Articular chondrocyte of knee joint (primary cell): ENCODE measurements around the gene TSPAN17. TPM values are rescaled to one million over a fixed set of nuclear protein-coding genes. Genes with fewer than 3 reads are reported as not detected.

Experiments
- small RNA-seq: library from RNA; depleted of rRNA; stranded (forward); fragments of <200 nt; gene quantifications from one replicate; pipeline ENCODE3, GENCODE V24; 2012
- total RNA-seq: library from RNA; depleted of rRNA; stranded (reverse); fragments of >200 nt; gene quantifications from 2 replicates; pipeline ENCODE4 v1.2.3, GENCODE V29; 2012

Gene TSPAN17, protein sequence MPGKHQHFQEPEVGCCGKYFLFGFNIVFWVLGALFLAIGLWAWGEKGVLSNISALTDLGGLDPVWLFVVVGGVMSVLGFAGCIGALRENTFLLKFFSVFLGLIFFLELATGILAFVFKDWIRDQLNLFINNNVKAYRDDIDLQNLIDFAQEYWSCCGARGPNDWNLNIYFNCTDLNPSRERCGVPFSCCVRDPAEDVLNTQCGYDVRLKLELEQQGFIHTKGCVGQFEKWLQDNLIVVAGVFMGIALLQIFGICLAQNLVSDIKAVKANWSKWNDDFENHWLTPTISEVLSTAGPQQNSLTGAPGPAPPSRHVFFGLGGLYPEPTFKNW
- 24.9 and 27.4 TPM in 2 replicates for total RNA-seq

DNA sequence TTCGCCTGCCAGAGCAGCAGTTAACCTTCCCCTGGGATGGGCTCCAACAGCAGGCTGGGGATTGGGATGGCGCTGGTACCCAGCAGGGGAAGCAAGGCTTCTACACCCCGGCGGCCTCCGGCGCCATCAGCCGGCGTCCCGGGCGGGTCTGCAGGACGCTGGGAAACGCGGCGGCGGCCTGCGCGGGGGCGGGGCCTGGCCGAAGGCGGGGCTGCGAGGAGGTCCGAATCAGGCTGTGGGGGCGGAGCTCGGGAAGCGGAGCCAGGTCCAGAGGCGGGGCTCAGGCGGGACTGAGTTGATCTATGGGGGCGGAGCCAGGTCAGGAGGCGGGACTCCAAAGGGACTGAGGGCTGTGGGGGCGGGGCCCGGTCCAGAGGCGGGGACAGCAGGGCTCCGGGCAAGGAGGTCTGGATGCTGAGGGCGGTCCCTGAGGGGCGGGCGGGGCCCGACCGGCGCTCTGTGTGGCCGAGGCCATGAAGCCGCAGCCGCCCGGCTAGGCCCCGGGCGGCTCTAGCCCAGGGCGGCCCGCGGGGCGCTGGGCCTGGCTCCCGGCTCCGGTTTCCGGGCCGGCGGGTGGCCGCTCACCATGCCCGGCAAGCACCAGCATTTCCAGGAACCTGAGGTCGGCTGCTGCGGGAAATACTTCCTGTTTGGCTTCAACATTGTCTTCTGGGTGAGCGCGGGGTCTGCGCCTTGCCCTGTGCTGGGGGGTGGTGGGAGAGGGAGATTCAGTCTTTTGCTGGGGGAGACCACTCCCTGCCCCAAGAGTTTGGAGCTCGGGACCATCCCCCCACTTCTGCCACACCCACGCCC lies at the start of gene TSPAN17:
Gene TSPAN17 (plus strand): TSS at position 455 of the 813 bp plus-strand sequence. CDS start 132 bp downstream, at position 587.

GRCh38 chr5:176609724-176610434 lies 37.4 kb upstream of the TSPAN17 start, which contains the start of gene GPRIN1:
GPRIN1 (minus strand) TSS chr5:176610156; CDS start chr5:176599834, 10,322 bp downstream.

GRCh38 chr5:176629853-176630680 lies 17.2 kb upstream of the TSPAN17 start, which contains the start of the genes EIF4E1B and SNCB:
EIF4E1B (plus strand) TSS chr5:176630675; CDS start chr5:176642788, 12,113 bp downstream.
SNCB (minus strand) TSS chr5:176630534; CDS start chr5:176629654, 880 bp downstream.

Small RNA genes lying within 50 kb of the gene (small RNA-seq; reads per million reads assigned to genes)
- not detected for gene MIR4281

Other genes starting within 250 kb of the TSPAN17 start
- 88.3 and 98.3 TPM in 2 replicates for gene CLTB, start 230.9 kb upstream of the TSPAN17 start, total RNA-seq
- 54.6 and 59.6 TPM in 2 replicates for gene FAF2, start 199.1 kb upstream of the TSPAN17 start, total RNA-seq
- 4.0 and 4.1 TPM in 2 replicates for gene RNF44, start 110.1 kb upstream of the TSPAN17 start, total RNA-seq
- gene CDHR2, start 98.1 kb upstream of the TSPAN17 start, total RNA-seq, result not detected in 2 replicates
- 1.7 and 2.8 TPM in 2 replicates for gene GPRIN1, start 37.3 kb upstream of the TSPAN17 start, total RNA-seq
- gene SNCB, start 16.9 kb upstream of the TSPAN17 start, total RNA-seq, result not detected in 2 replicates
- gene EIF4E1B, start 16.8 kb upstream of the TSPAN17 start, total RNA-seq, result not detected in 2 replicates
- gene UNC5A, start 163.1 kb downstream of the TSPAN17 start, total RNA-seq, result not detected in 2 replicates